Measurements from ENCODE around the gene ZNF516. TPM values are rescaled to one million over a fixed set of nuclear protein-coding genes. Genes with fewer than 3 reads are reported as not detected.

ZNF516 gene
- total RNA-seq, 1 donor from 2014 or later = 83.2 TPM

DNA sequence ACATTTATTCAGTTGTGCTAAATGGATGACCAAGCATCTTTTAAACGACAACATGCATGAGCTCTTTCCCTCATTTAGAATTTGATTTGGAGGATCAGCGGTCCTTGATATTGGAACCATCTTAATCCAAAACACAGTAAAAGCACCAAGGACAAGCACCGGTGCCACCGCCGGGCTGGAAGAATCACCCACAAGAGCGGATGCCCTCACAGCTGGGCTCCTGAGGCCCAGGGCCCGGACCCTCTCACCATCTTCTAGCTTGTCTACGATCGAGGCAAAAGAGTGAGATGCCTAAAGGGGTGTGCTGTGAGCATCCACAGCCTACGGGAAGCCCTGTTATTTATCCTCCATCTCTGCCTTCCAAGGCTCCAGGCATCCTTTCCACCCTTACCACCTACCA, 129.5 kb downstream of the ZNF516 start:
- no peak for DNase-seq (ENCODE audit: low spot score)
- Mint-ChIP-seq H3K27me3 (ENCODE audit: unreplicated experiment) (peaks cover 10% of the 10 kb centered on the region), H3K4me3 (ENCODE audit: unreplicated experiment) (no peak overlapping the region), H3K36me3 (ENCODE audit: low read depth, unreplicated experiment) (peaks cover 39% of the 10 kb centered on the region), H3K9me3 (ENCODE audit: unreplicated experiment) (no peaks in the 10 kb centered on the region), H3K27ac (ENCODE audit: unreplicated experiment) (no peak overlapping the region), H3K4me1 (ENCODE audit: unreplicated experiment) (peaks cover 6% of the 10 kb centered on the region)
- TF ChIP-seq CTCF (IDR thresholded peaks at IDR 0.05; ENCODE audit: unreplicated experiment) = no peak

GRCh38 chr18:76364282-76365259, 130.5 kb downstream of the ZNF516 start:
- Mint-ChIP-seq H3K4me3 (ENCODE audit: unreplicated experiment) (no peak overlapping the region), H3K9me3 (ENCODE audit: unreplicated experiment) (no peaks in the 10 kb centered on the region), H3K27me3 (ENCODE audit: unreplicated experiment) (peaks cover 10% of the 10 kb centered on the region), H3K4me1 (ENCODE audit: unreplicated experiment) (peaks cover 6% of the 10 kb centered on the region), H3K27ac (ENCODE audit: unreplicated experiment) (no peak overlapping the region), H3K36me3 (ENCODE audit: low read depth, unreplicated experiment) (peaks cover 39% of the 10 kb centered on the region)
- DNase-seq (ENCODE audit: low spot score) = no peak
- TF ChIP-seq CTCF (IDR thresholded peaks at IDR 0.05; ENCODE audit: unreplicated experiment) = no peak

GRCh38 chr18:76363436-76364120, 131.5 kb downstream of the ZNF516 start:
- DNase-seq (ENCODE audit: low spot score) = no peak
- Mint-ChIP-seq H3K27ac (ENCODE audit: unreplicated experiment) (no peak overlapping the region), H3K36me3 (ENCODE audit: low read depth, unreplicated experiment) (peaks cover 40% of the 10 kb centered on the region), H3K4me1 (ENCODE audit: unreplicated experiment) (peaks cover 9% of the 10 kb centered on the region), H3K4me3 (ENCODE audit: unreplicated experiment) (no peak overlapping the region), H3K27me3 (ENCODE audit: unreplicated experiment) (peaks cover 10% of the 10 kb centered on the region), H3K9me3 (ENCODE audit: unreplicated experiment) (no peaks in the 10 kb centered on the region)
- TF ChIP-seq CTCF (IDR thresholded peaks at IDR 0.05; ENCODE audit: unreplicated experiment) = no peak

- no peak for DNase-seq (ENCODE audit: low spot score)
- Mint-ChIP-seq H3K36me3 (ENCODE audit: low read depth, unreplicated experiment) (peaks cover 42% of the 10 kb centered on the region), H3K4me3 (ENCODE audit: unreplicated experiment) (no peak overlapping the region), H3K4me1 (ENCODE audit: unreplicated experiment) (peaks cover 9% of the 10 kb centered on the region), H3K27ac (ENCODE audit: unreplicated experiment) (no peak overlapping the region), H3K27me3 (ENCODE audit: unreplicated experiment) (peaks cover 10% of the 10 kb centered on the region), H3K9me3 (ENCODE audit: unreplicated experiment) (no peaks in the 10 kb centered on the region)
- TF ChIP-seq CTCF (IDR thresholded peaks at IDR 0.05; ENCODE audit: unreplicated experiment) = no peak
These were observed 132.4 kb downstream of the ZNF516 start for GRCh38 chr18:76362676-76363075.
